Mucosa of descending colon (tissue), 3 donors: Measurements from ENCODE around the gene FAM219A. TPM values are rescaled to one million over a fixed set of nuclear protein-coding genes. Genes with fewer than 3 reads are reported as not detected.
"Not testable (repeated sequence)": the region's sequence is repeated elsewhere in the genome, so short reads cannot be mapped to it uniquely, and the experiment has no call there.

Source experiments
- ATAC-seq: fragments of 200-7000 bp; cut with Tn5 transposase; one replicate; pipeline ENCODE4 v1.9.1; 2020; ENCODE audit warnings: mild to moderate bottlenecking, moderate library complexity
- DNase-seq, 3 donors: peaks; one replicate each; pipeline ENCODE4 v3.0.0-alpha.2; 2020
- H3K36me3 ChIP-seq: fragments of 200-600 bp; one replicate; pipeline ENCODE4 v1.8.0; 2021; ENCODE audit warnings: low read depth, mild to moderate bottlenecking
- H3K4me1 ChIP-seq: fragments of 200-600 bp; one replicate; pipeline ENCODE4 v1.8.0; 2021; ENCODE audit warnings: low read depth, mild to moderate bottlenecking
- H3K4me3 ChIP-seq: fragments of 200-600 bp; one replicate; pipeline ENCODE4 v1.8.0; 2021; ENCODE audit warnings: mild to moderate bottlenecking
- H3K9me3 ChIP-seq: fragments of 200-600 bp; one replicate; pipeline ENCODE4 v1.8.0; 2021; ENCODE audit warnings: mild to moderate bottlenecking
- CTCF ChIP-seq: fragments of 200-600 bp; IDR thresholded peaks from one replicate; pipeline ENCODE4 v1.8.0; 2022; ENCODE audit warnings: antibody characterized with exemption, mild to moderate bottlenecking
- intact Hi-C, 2 donors: fragments of 100-400 bp; cut with DNase I in 1 of 2; cut with micrococcal nuclease in 1 of 2; formaldehyde crosslinking; loops; one replicate each; pipeline versions ENCODE4 v1.11.0 to v1.11.1; 2022; cut with DNase I, micrococcal nuclease
- total RNA-seq, 3 donors: library from RNA; stranded (reverse); fragmentation: NEBNext Ultra II Directional in 2 of 3; extraction: Animal tissue kit (Norgen Biotek cat#: 25700) in 2 of 3; gene quantifications; one replicate each; pipeline versions ENCODE4 v1.2.1 to v1.2.4, GENCODE V29; 2021 to 2023
- donor health status: DM: no; HTN: no; CAD: no; lungs with moderate emphysema.
- donor health status: DM: no; HTN: no; CAD: no.
- donor health status: DM: no; HTN: yes; CAD: no.

Gene FAM219A
- total RNA-seq, 3 donors from 2014 or later = 5.1 to 20.8 (median 8.6) TPM

- no peak for TF ChIP-seq CTCF
Measured at GRCh38 chr9:34443533-34443932, 14.8 kb downstream of the FAM219A start.

GRCh38 chr9:34442770-34443169, 15.6 kb downstream of the FAM219A start:
- intact Hi-C loops = loop anchor here in 1 of 2 donors (10.0 kb wide), 1 partner anchor 62 kb away; no protein-coding TSS in a partner anchor
- DNase-seq (no peak), ATAC-seq (no peak)
- Histone ChIP-seq H3K9me3 (no peaks in the 10 kb centered on the region), H3K36me3 (no peaks in the 10 kb centered on the region), H3K4me1 (no peaks in the 10 kb centered on the region), H3K4me3 (no peak overlapping the region)
- no peak for TF ChIP-seq CTCF

More at GRCh38 chr9:34443533-34443932, 14.8 kb downstream of the FAM219A start:
- no peak for DNase-seq
- no peak for ATAC-seq
- no peaks in the 10 kb centered on the region for H3K36me3 ChIP-seq
- intact Hi-C loops = loop anchor here in 1 of 2 donors (10.0 kb wide), 1 partner anchor 61 kb away; no protein-coding TSS in a partner anchor
- H3K4me1 ChIP-seq = no peaks in the 10 kb centered on the region
- H3K4me3 ChIP-seq = no peak overlapping the region
- H3K9me3 ChIP-seq = no peaks in the 10 kb centered on the region

GRCh38 chr9:34440017-34440416, 18.4 kb downstream of the FAM219A start:
- ATAC-seq = no peak
- DNase-seq = no peak

GRCh38 chr9:34438465-34438864, 19.9 kb downstream of the FAM219A start:
- H3K9me3 ChIP-seq, H3K4me3 ChIP-seq, intact Hi-C loops, H3K4me1 ChIP-seq, H3K36me3 ChIP-seq, DNase-seq, ATAC-seq: not testable (repeated sequence)

More at GRCh38 chr9:34440017-34440416, 18.4 kb downstream of the FAM219A start:
- H3K36me3 ChIP-seq = no peaks in the 10 kb centered on the region
- no peak overlapping the region for H3K4me3 ChIP-seq
- H3K4me1 ChIP-seq = no peaks in the 10 kb centered on the region
- H3K9me3 ChIP-seq = no peaks in the 10 kb centered on the region
- no peak for TF ChIP-seq CTCF
- intact Hi-C loops = loop anchor here in 1 of 2 donors (10.0 kb wide), 1 partner anchor 65 kb away; no protein-coding TSS in a partner anchor

GRCh38 chr9:34437926-34438307, 20.5 kb downstream of the FAM219A start:
- ATAC-seq, intact Hi-C loops, H3K36me3 ChIP-seq, H3K9me3 ChIP-seq, H3K4me3 ChIP-seq, H3K4me1 ChIP-seq: not testable (repeated sequence)
- DNase-seq = peak in 1 of 3 donors; percentile 46

GRCh38 chr9:34437006-34437925, 21.1 kb downstream of the FAM219A start:
- intact Hi-C loops = no loop called here
- Histone ChIP-seq H3K4me3 (no peak overlapping the region), H3K4me1 (no peaks in the 10 kb centered on the region), H3K36me3 (no peaks in the 10 kb centered on the region), H3K9me3 (no peaks in the 10 kb centered on the region)
- TF ChIP-seq CTCF = peak; percentile 51
- DNase-seq (peak in 1 of 3 donors; percentile 81), ATAC-seq (peak; percentile 87)
